ENCODE results near the gene CDH26.

CDH26 gene

GRCh38 chr20:59958626-59959025 lies 403 bp downstream of the CDH26 start:
- peak overlapping the region; percentile 78 for H3K4me3 ChIP-seq (ENCODE audit: low read depth, low read length)
- TF ChIP-seq, protein P1, sequence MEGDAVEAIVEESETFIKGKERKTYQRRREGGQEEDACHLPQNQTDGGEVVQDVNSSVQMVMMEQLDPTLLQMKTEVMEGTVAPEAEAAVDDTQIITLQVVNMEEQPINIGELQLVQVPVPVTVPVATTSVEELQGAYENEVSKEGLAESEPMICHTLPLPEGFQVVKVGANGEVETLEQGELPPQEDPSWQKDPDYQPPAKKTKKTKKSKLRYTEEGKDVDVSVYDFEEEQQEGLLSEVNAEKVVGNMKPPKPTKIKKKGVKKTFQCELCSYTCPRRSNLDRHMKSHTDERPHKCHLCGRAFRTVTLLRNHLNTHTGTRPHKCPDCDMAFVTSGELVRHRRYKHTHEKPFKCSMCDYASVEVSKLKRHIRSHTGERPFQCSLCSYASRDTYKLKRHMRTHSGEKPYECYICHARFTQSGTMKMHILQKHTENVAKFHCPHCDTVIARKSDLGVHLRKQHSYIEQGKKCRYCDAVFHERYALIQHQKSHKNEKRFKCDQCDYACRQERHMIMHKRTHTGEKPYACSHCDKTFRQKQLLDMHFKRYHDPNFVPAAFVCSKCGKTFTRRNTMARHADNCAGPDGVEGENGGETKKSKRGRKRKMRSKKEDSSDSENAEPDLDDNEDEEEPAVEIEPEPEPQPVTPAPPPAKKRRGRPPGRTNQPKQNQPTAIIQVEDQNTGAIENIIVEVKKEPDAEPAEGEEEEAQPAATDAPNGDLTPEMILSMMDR (IDR thresholded peaks at IDR 0.05; ENCODE audit: control insufficient read depth, extremely low read depth, insufficient read depth), result no peak
- DNase-seq (ENCODE audit: low read depth), result no peak

DNA sequence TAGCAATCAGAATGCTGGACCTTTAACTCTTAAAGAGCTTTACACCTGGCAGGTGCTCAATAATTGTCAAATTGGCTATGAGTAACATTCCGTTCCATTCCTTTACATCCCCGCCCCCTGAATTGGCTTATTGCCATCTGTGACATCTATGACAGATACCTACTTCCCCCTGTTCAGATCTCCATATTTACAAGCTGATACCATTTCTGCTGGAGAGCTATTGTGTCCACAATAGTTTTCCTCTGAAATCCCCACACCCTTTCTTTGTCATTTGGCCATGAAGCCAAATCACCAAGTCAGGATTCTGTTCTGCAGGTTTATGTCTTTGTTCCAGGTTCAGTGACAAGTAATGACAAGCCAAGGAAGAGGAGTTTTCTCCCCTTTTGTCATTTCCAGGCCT lies 3.2 kb downstream of the CDH26 start:
- TF ChIP-seq, protein P1 (IDR thresholded peaks at IDR 0.05; ENCODE audit: control insufficient read depth, extremely low read depth, insufficient read depth), result no peak
- peak; percentile 67 for DNase-seq (ENCODE audit: low read depth)
- peak overlapping the region; percentile 78; the same call in 1 of the 2 replicates for H3K4me3 ChIP-seq (ENCODE audit: low read depth, low read length)

DNA sequence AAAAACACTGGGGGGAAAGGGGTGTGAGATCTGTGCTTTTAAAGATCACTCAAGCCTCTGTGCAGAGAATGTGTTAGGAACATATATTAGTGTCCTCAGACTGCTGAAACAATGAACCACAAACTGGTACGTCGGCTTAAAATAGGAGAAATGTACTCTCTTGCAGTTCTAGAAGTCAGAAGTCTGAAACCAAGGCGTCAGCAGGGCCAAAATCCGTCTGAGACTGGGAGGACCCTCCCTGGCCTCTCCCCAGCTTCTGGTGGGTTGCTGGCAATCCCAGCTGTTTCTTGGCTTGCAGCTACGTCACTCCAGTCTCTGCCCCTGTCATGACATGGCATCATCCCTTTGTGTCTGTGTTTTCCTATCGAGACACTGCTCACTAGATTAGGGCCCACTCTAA lies 3.9 kb downstream of the CDH26 start:
- TF ChIP-seq, protein P1 (IDR thresholded peaks at IDR 0.05; ENCODE audit: control insufficient read depth, extremely low read depth, insufficient read depth), result no peak
- DNase-seq (ENCODE audit: low read depth), result no peak

DNA sequence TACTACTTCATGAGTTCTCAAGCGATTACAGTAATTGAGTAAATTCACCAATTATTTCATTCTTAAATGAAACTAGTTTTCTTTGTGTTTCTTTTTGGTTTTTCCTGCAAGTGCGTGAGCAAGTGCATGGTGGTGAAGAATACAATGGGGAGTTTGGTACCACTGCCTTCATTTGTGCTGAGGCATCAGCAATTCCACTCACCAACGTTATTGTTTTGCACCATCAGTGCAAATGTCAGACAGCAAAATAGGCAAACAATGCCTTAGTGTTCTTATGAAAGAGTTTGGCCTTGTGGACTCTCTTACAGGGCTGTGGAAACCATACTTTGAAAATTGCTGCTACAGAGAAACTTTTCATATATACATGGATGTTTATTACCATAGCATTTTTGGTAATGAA lies 8.2 kb downstream of the CDH26 start:
- H3K4me3 ChIP-seq (ENCODE audit: low read depth, low read length), result no peak overlapping the region
- DNase-seq (ENCODE audit: low read depth), result no peak
- TF ChIP-seq, protein P1 (IDR thresholded peaks at IDR 0.05; ENCODE audit: control insufficient read depth, extremely low read depth, insufficient read depth), result no peak

More for the DNA sequence above, 3.9 kb downstream of the CDH26 start:
- no peak overlapping the region for H3K4me3 ChIP-seq (ENCODE audit: low read depth, low read length)

- TF ChIP-seq, protein P1 (IDR thresholded peaks at IDR 0.05; ENCODE audit: control insufficient read depth, extremely low read depth, insufficient read depth), result no peak
- no peak overlapping the region for H3K4me3 ChIP-seq (ENCODE audit: low read depth, low read length)
- no peak for DNase-seq (ENCODE audit: low read depth)
Observed at GRCh38 chr20:59971428-59971827, 13.2 kb downstream of the CDH26 start.

DNA sequence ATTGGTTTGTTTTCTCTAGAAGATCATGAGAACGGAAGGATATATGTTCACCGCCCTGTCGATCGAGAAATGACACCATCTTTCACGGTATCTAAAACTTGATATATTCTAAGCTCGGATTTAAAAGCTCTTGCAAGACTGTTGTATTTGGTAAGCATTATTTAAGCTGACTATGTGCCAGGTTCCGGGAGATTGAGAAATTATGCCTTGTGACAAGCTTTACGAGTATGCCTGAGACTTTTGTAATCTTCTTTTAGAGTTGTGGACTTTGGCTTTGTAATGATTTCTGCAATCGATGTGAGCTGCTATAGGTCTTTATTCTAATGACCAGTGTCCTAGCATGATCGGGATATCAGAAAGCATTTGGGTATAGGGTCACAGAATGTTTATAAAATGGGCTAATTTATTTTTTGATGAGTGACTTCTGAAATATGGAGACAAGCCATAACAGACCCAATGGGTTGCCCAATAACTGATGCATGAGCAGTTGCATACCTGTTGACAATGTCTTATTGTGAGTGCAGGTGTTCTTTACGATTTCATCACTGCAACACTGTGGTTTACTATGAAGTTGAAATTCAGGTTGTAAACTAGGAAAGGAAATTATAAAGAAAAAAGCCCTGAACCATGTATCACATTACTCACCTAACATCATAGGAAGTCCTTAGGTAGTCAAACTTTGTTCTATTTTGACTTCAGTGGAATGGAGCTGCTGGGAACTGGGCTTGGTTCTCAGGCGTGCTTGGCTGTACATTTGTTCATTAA lies 14.0 kb downstream of the CDH26 start:
- DNase-seq (ENCODE audit: low read depth), result peak; percentile 86
- no peak overlapping the region; the same call in 1 of the 2 replicates for H3K4me3 ChIP-seq (ENCODE audit: low read depth, low read length)
- TF ChIP-seq, protein P1 (IDR thresholded peaks at IDR 0.05; ENCODE audit: control insufficient read depth, extremely low read depth, insufficient read depth), result no peak

Measured in LNCaP clone FGC (cell line).